HG03097 (cell line): ENCODE results near the gene SYCP2L.
"Not testable (repeated sequence)": the region's sequence is repeated elsewhere in the genome, so short reads cannot be mapped to it uniquely, and the experiment has no call there.

ENCODE experiments used
- ATAC-seq: cut with Tn5 transposase; IDR thresholded peaks from one replicate; pipeline ENCODE4 v1.9.1; 2021; ENCODE audit not compliant: unreplicated experiment, low FRiP score

The SYCP2L gene

GRCh38 chr6:10877012-10877411, 9.8 kb upstream of the SYCP2L start:
- ATAC-seq: no peak

GRCh38 chr6:10877871-10878270, 9.0 kb upstream of the SYCP2L start:
- no peak for ATAC-seq

- no peak for ATAC-seq
Measured at GRCh38 chr6:10880366-10880765, 6.5 kb upstream of the SYCP2L start.

DNA sequence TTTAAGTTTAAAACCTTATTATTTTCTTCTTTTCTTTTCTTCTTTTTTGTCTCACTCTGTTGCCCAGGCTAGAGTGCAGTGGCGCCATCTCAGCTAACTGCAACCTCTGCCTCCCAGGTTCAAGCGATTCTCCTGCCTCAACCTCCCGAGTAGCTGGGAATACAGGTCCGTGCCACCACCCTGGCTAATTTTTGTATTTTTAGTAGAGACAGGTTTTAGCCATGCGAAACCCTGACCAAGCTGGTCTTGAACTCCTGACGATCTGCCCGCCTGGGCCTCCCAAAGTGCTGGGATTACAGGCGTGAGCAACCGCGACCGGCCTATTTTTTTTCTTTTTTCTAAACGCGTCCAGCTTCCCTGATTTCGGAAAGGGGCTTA, 4.6 kb upstream of the SYCP2L start:
- not testable (repeated sequence) for ATAC-seq

DNA sequence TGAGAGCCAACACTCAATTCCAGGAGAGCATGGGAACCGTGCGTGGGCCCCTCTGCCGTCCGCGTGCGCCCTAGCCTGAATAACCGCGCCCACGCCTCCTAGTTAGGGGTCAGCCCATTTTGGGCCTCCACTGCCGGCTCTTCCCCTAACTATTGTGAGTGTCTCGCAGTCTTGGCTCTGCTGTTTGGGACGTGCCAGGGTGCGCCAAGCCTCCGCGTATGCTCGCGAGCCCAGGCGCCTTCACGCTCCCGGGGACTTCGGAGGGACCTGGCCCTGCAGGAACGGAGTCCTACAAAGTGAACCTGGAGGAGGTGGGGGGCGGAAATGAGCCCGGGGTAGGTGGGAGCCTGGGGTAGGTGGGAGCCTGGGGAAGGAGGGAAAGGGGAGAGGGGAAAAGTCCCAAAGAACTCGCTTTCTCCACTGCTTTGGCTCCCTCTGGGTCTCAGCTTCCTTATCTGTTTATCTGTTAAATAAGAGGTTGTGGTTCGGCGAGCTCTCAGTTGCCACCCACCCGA, 4.1 kb upstream of the SYCP2L start:
- ATAC-seq: no peak

GRCh38 chr6:10883312-10884244, 3.3 kb upstream of the SYCP2L start:
- ATAC-seq: no peak

- ATAC-seq: no peak
Measured at GRCh38 chr6:10884245-10884972, 2.4 kb upstream of the SYCP2L start.

GRCh38 chr6:10886365-10886690, 524 bp upstream of the SYCP2L start:
- ATAC-seq: not testable (repeated sequence)

- ATAC-seq: no peak
Measured at GRCh38 chr6:10890151-10890550, 3.3 kb downstream of the SYCP2L start.

DNA sequence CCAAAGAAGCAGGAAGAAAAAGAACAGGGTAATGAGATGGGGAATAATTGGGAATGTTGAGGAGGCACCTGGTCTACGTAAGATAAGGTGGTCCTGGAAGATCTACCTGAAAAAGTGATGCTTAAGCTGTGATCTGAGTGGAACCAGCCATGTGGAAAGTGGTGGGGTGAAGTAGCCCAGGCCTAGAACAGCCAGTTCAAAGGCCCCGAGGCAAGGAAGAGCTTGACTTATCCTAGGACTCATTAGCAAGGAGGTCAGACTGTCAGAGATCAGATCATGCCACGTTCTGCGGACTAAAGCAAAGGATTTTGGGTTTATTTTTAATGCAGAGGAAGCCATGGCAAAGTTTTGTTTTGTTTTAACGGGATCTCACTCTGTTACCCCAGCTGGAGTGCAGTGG, 5.1 kb downstream of the SYCP2L start:
- ATAC-seq: no peak

DNA sequence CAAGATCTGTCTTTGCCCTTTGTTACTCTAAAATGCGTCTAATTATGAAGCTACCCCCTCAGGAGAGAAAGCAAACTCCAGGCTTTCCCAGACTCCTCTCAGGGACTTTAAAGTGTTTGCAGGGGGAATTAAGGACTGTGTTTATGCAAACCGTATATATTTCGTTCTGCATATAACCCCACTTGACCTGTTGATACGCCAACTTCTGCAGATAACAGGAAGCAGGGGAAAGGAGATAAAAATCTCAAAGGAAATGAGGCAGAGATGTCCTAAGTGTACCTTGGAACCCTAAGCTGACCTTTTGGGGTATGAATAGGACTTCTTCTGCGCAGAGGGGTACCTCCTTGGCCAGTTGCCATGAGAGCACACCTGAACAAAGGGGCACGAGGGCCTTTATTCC, 8.1 kb downstream of the SYCP2L start:
- no peak for ATAC-seq

DNA sequence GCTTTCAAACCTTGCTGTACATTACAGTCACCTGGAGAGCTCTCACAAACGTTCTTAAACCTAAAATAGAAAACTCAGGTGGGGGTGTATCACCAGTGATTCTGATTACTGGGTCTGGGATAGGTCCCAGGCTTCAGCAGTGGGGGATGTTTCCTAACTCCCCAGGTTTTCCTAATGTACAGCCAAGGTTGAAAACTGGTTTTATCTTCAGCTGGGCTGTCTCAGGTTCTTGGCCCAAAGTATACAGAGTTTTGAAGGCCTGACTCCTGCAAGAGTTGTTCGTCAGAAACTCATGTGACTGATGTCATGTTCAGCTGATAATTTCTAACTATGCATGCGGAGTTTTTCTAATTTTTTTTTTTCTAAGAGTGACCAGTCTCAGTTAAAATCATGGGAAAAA, 9.8 kb downstream of the SYCP2L start:
- no peak for ATAC-seq

DNA sequence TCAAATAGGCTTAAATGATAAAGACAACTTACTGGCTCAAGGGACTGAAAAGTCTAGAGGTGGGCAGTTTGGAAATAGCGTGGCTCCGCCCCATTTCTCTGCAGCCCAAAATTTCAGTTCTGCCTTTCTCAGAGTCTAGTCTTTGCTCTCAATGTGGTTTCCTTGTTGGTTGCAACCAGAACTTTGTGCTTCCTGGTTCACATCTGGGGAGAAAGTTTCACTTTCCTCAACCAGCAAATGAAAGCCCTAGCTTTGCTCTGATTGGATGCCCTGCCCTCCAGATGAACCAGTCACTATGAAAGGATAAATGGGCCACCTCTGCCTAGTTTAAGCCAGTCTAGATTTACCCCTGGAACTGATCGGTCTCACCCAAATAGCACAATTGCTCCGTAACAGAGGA, 14.9 kb downstream of the SYCP2L start:
- peak; percentile 95 for ATAC-seq

- ATAC-seq: no peak
Measured at GRCh38 chr6:10904015-10904414, 17.2 kb downstream of the SYCP2L start.

GRCh38 chr6:10908228-10908627, 21.4 kb downstream of the SYCP2L start:
- ATAC-seq: no peak

DNA sequence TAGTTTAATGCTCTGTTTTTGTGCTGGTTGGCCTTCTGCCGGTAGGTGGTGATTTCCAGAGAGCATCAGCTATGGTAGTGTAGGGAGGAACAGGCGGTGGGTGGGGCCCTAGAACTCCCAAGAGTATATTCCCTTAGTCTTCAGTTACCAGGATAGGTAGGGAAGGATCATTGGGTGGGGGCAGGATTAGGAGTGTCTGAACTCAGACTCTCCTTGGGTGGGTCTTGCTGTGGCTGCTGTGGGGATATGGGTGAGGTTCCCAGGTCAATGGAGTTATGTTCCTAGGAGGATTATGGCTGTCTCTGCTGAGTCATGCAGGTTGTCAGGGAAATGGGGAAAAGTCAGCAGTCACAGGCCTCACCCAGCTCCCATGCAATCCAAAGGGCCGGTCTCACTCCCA, 32.7 kb downstream of the SYCP2L start:
- not testable (repeated sequence) for ATAC-seq

DNA sequence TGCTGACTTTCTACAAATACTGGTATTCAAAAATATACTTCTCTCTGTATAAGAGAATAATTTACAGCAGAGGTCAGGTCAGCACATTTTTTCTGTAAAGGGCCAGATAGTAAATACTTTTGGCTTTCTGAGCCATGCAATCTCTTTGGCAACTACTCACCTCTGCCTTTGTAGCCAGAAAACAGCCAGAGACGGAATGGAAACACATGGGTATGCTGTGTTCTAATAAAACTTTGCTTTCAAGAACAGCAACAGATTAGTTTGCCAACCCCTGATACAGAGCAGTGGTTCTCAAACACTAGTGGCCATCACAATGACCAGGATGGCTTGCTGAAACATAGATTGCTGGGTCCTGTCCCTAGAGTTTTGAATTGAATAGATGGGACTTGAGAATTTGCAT, 46.3 kb downstream of the SYCP2L start:
- ATAC-seq: no peak

DNA sequence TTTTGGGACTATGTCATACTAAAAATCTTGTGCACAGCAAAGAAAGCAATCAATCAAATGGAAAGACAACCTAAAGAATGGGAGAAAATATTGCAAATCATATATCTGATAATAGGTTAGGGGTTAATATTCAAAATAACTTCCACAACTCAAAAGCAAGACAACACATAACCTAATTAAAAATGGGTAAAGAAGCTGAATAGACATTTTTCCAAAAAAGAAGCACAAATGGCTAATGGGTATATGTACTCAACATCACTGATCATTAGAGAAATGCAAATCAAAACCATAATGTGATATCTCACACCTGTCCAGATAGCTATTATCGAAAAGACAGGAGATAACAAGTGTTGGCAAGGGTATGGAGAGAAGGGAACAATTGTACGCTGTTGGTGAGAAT, 53.0 kb downstream of the SYCP2L start:
- ATAC-seq: no peak

DNA sequence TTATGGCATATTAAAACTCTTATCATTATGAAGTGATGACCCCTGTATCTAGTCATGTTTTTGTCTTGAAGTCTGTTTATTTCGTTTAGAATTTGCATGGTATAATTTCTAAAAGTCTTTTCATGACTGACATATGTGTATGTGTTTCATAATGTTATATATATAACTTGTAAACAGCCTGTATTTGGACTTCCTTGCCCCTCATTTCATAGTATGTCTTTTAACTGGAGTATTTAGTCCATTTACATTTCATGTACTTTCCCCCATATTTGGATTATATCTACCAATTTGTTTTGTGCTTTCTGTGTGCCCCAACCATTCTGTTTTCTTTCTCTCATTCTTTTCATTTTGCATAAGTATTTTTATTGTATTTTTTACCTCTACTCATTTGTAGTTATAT, 59.0 kb downstream of the SYCP2L start:
- ATAC-seq: no peak

DNA sequence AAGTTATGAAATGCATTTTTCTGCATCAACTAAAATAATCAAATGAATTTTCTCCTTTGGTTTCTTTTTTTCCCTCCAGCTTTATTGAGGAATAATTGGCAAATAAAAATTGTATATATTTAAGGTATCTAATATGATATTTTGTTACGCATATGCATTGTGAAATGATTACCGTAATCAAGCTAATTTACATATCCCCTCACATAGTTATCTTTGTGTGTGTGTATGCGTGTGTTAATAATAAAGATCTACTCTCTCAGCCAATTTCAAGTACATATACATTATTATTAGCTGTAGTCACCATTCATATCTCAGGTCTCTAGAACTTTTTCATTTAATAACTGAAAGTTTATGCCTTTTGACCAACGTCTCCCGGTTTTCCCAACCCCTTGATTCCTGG, 61.1 kb downstream of the SYCP2L start:
- no peak for ATAC-seq

DNA sequence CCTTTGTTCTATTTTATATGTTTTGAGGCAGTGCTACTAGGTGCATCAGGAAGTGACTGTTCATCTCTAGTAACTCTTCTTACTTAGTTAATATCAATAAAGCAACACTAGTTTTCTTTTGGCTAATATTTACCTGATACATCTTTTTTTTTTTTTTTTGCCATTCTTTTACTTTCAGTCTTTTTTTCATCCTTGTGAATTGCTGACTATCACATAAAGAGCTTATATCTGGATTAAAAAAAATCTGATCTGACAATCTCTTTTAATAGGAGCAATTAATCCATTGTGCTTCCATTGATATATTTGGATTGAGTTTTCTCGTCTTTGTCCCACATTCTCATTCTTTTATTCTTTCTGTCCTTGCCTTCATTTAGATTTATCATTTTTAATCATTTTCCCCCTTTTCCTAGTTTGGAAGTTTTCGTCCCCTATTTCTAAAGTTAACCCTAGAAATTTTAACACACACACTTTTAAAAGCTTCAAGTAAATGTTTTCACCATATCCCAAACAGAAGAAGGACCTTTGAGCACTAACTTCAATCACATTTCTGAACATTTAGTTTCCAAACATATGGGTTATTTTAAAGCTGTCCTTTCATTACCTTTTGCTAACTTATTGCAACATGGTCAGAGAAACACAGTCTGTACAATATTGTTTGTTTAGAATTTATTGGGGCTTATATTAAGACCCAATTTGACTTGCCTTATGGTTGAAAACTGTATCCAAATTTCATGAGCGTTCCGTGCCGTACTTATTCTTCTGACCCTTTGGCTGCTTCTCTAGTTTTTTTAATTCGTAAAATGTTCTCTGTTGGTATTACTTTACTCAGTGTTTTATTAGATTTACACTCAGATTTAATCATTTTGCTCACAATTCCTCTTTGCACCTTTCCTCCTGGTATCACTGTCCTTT, 63.0 kb downstream of the SYCP2L start:
- no peak for ATAC-seq
